ENCODE measurements around the gene FOXP1.

The FOXP1 gene

GRCh38 chr3:71317140-71317539 lies 266.4 kb downstream of the FOXP1 start:
- DNase-seq: peak; percentile 35

DNA sequence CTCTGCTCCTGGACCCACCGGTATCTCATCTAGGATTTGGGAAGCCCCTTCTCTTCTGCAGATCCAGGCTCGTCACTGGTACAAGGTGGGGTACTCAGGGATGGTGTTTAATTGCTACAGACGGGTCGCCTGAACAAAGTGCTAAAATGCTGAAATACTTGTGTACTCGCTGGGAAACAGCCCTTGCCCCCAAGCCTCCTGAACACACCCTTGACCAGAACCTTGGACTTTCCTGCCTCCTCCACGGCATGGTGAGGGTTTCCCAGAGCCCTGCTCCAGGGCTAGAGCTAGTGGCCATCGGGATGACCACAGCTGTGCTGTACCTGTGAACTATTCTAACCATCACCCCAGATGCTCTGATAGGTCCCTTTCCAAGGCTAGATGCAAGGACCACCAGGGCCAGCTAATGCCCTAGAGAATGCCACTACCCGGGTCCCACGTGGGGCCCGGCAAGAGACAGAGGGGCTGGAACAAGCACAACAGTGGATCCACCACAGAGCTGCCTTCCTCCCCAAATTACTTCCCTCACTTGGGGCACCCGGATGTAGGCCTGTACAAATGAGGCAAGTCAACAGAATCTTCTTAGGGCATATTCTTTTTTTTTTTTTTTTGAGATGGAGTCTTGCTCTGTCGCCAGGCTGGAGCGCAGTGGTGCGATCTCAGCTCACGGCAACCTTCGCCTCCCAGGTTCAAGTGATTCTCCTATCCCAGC lies 267.3 kb downstream of the FOXP1 start:
- no peak for DNase-seq

GRCh38 chr3:71315431-71315830 lies 268.1 kb downstream of the FOXP1 start:
- DNase-seq: no peak

DNA sequence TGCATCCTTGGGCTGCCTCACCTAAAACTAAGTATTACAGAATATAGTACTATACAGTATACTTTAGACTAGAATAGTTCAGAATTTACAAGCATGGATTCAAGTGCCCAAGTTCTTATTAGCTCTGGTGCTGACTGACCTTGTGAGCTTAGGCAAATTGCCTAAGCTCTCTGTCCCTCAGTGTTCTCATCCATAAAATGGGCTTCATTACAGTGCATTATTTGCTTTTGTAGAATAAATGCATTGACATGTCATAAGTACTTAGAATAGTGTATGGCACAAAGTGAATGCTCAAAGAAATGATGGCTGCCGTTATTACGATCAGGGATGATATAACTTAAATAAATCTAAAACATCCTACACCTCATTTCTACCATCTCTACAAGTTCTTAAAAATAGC lies 269.7 kb downstream of the FOXP1 start:
- no peak for DNase-seq

GRCh38 chr3:71312461-71312860 lies 271.1 kb downstream of the FOXP1 start:
- no peak for DNase-seq

- peak; percentile 36 for DNase-seq
Measured at GRCh38 chr3:71311661-71312046, 271.9 kb downstream of the FOXP1 start.

DNA sequence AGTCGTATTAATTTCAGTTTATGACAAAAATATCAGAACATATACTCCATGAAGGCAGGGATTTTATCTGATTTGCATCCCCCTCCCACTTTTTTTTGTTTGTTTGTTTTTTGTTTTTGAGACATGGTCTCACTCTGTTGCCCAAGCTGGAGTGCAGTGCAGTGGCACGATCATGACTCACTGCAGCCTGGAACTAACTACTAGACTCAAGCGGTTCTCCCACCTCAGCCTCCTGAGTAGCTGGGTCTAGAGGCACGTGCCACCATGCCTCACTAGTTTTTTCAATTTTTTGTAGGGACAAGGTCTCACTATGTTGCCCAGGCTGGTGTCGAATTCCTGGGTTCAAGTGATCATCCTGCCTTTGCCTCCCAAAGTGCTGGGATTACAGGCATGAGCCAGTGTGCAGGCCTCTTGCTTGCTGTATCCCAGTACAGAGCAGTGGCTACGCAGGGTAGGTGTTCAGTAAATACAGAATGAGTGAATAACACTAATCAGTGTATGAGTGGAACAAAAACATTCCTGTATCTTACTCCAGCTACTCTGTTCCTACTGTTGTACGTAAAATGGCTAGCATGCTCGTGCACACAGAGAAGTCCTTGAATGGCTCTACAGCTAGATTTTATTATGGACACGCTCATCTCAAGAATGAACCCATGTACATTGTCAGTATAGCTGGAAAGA lies 272.4 kb downstream of the FOXP1 start:
- DNase-seq: no peak

DNA sequence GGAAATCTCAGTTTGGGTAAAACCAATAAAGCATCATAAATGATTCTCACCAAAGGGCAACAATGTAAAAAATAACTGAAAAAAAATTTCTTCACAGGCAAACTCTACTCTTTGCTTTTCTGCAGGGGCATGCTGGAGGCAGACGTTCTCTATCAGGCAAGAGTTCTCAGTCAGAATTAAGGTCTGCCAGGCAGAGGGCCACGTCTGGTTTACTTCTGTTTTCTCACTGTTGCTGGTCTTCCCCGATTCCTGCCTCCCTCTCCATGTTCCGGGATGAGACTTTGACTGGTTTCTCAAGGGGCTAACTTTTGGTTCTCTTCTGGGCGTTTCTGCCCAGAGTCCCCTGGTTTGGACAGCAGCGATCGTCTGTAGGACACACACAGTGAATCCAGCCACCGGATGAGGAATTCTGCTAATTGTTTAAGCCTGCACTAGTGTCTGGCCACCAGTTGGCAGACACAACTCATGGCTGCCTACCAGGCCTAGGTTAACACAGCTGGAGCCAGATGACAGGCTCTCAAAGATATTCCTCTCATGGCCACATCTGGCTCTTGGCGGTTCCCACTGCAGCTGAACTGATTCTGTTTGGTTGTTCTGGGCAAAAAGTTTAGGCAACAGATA lies 273.1 kb downstream of the FOXP1 start:
- DNase-seq: peak; percentile 41

- DNase-seq: no peak
Measured at GRCh38 chr3:71309886-71310285, 273.6 kb downstream of the FOXP1 start.

DNA sequence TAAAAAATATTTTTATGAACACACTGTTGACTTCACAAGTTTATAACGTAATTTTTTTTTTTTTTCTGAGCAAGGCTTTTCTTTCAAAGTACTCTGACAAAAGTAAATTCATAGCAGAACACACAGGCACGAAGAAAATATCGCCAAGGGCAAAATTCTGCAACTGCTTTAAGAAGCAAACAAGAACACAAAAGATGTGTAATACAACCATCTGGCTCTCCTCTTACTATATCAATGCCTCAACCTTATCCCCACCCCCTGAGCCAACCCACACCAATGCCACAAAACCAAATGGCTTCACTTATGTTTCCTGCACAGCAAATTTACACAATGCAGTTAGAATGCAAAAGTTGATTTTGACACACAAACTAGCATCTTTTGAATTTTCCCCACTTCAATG lies 274.2 kb downstream of the FOXP1 start:
- DNase-seq: no peak

GRCh38 chr3:71308836-71309235 lies 274.7 kb downstream of the FOXP1 start:
- DNase-seq: no peak

GRCh38 chr3:71307991-71308697 lies 275.4 kb downstream of the FOXP1 start:
- no peak for DNase-seq

DNA sequence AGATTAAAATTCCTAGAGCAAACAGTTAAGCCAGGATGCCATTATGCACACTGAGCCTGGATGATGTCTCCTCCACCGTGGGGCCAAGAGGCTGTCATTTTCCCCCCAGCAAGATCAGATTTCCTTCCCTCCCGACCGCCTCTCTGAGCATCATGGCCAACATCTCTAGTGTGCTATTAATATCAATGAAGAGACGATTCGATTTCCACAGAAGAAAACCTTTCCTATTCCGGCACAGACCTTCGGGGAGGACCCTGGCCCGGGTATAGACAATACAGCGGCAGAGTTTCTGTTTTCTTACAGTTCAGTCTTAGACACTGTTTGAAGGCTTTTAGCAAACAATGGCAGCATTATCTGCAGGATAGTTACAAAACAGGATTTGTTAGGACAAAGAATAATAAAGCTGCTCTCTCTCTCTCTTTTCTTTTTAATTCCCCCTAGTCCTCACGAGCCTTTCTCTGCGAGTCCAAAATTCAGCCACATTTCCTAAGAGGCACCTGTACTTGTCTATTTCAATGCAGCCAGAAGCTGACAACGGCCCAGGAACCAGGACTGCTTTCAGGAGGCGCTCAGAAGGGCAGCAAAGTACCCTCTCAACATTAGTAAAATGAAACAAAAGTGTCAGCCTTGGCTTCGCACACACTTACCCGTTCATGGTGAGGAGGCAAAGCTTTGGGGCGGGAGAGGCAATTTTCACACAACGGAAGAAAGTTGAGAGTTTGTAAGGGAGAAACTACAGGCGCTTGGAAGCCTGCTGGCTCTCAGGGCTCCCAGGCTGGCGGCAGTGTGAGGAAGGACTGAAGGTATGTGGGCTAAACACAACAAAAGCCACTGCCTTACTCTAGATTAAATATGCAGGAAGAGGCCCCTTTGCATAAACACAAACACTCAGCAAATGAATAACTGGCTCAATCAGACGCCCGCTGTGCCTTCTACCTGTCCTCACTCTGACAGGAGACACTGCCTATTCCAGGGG lies 278.0 kb downstream of the FOXP1 start:
- DNase-seq: peak; percentile 74

GRCh38 chr3:71304684-71305083 lies 278.8 kb downstream of the FOXP1 start:
- DNase-seq: peak; percentile 35

- no peak for DNase-seq
Measured at GRCh38 chr3:71304247-71304646, 279.3 kb downstream of the FOXP1 start.

- DNase-seq: no peak
Measured at GRCh38 chr3:71303627-71304200, 279.8 kb downstream of the FOXP1 start.

- DNase-seq: no peak
Measured at GRCh38 chr3:71302604-71303003, 280.9 kb downstream of the FOXP1 start.

DNA sequence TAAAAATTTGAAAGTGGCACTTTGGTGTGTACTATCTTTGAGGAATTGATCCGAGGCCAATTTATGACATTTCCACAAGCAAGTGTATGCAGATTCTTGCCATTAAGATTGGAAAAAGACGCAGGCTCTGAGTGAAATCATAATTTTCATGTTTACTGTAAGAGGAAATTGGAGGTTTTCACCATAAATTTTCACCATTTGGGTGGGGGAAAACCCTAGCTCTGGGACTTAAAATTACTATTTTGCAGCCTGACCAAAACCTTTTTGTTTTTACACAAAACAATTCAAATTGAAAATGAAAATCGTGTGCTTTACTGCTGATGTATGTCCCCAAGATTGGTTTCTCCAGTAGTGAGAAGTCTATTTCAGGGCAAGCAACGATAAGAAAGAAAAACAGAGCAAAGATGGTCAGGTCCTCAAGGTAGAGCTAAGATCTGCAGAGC lies 282.6 kb downstream of the FOXP1 start:
- DNase-seq: no peak

DNA sequence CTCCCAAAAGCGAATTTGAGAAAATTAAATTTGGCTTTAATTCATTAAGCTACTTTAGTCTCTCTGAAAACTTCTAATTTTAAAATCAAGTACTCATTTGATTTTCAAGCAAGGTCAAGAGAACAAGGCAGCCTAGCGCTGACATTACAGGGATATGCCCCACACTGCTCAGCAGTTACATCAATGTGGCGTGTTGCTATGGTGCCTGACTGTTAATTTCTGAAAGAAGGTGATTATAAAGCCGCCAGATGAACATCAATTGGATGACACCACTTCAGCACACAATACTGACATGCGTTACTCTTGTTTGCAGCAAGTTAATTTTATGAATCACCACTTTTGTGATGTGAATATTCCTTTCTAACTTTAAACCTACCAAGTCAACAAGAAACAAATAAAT lies 284.4 kb downstream of the FOXP1 start:
- no peak for DNase-seq

DNA sequence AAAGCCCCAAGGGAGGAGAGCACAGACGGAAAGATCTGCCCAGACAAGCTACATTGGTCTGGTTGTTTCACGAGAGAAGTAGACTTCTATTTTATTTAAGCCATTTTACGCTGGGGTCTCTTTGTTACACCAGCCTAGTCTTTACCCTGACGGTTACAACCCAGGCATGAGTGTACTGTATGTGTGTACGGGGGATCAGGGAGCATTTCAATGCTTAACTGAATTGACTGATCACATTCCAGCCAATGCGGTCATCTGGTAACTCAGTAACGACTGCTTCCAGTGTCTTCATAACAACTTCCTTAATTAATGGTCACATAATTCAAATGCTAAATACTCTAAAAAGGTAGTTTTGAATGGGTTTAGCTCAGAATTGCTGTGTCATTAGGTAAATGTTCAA lies 288.6 kb downstream of the FOXP1 start:
- DNase-seq: no peak

DNA sequence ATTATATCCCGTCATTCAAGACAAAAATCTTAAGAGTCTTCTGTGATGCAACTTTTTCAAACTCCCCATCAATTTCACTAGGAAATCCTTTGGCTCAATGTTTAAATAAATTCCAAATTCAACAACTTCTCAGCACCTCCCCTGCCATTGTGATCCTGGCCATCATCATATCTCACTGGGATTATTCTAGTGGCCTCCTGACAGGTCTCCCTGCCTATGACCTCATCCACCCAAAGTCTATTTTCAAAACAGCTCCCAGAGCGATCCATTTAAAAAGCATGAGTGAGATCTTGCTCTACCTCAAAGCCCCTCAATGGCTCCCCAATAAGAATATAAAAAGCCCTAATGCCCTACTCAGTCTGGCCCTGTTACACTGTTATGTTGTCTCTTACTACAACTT lies 293.2 kb downstream of the FOXP1 start:
- DNase-seq: no peak
